ENCODE data around the gene GRK1.
A peak's percentile ranks its signal among the peaks of the same experiment; 100 is the strongest.

GRK1 gene

DNA sequence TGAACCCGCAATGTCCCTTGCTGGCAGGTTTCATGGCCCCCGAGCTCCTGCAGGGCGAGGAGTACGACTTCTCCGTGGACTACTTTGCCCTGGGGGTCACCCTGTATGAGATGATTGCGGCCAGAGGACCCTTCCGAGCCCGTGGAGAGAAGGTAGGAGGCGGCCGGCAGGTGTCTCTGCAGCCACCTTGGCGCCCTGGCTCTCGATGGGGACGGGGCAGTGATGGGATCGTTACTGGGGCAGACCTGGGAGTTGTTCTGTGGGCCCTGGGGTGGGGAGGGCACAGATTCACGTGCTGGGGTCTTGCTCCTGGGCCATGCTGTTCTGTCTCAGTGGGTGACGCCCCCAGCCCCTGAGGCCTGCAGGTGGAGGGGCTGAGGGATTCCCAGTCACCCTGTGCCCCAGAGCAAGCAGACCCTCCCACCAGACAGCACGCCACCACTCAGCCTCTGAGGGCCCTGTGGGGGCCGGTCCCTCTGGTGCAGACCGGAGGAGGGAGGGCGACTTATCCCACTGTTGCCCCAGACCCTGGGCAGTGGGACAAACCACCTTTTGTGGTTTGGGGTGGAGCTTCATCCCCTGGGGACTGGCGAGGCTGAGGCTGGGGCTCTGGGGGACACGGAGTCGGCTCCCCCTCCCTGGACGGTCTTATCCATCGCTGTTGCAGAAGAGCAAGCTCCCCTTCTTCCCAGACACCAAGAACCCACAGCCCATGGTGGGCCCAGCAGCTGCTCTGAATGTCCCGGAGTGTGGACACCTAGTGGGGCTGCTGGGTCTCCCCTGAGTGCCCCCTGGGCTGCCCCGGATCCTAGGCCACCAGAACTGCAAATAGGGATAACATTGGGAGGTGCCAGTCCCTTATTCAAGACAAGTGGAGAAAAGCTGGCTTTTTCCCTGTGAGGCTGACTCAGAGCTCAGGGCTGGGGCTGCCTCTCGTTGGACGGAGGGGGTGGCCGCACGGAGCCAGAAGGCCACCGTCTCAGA, 64.5 kb downstream of the GRK1 start:
- no peak for DNase-seq

- no peak for DNase-seq
These were observed 65.3 kb downstream of the GRK1 start for GRCh38 chr13:113732176-113732960.

GRCh38 chr13:113732961-113733950, 66.2 kb downstream of the GRK1 start:
- DNase-seq = no peak

- no peak for DNase-seq
These were observed 67.2 kb downstream of the GRK1 start for GRCh38 chr13:113734099-113734825.

DNA sequence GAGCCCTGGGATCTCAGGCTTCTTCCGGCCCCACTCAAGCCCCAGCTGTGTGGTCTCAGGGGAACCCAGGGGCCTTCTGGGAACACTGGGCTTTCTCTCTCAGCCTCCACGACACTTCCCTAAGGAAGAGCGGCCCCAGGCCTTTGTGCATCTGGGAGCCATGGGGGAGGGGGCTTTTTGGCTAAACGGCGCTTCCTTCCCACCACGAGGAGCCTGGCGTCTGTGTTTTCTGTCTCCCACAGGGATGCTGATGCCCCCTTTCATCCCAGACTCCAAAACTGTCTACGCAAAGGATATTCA, 67.8 kb downstream of the GRK1 start:
- DNase-seq = no peak

DNA sequence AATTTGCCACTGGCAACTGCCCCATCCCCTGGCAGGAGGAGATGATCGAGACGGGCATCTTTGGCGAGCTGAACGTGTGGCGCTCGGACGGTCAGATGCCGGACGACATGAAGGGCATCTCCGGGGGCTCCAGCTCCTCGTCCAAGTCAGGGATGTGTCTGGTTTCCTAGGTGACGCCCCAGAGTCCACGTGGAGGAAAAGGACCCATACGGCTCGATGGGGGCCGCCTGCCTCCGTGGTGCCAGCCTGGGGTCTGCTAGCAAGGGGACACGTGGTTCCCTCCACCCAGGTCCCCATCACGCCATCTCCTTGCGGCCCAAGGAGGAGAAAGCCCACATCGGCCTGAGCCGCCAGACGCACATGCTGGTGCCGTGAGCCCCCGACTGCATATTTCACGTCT, 68.2 kb downstream of the GRK1 start:
- DNase-seq = no peak

DNA sequence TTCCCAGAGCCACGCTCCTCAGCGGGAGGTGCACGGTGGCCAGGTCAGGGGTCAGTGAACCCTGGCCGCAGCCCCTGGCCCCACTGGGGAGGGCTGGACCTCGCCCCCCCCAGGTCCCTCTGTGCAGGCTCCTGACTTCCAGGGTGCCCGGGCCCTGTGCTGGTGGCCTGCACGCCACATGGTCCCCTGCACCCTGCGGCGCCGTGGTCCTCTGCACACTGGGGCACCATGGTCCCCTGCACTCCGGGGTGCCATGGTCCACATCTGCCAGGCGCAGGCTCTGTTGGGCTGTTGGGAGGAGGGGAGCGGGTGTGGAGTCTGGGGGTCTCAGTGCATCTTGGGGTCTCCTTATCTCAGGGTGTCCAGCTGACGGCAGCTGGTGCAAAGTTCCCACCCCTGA, 68.7 kb downstream of the GRK1 start:
- DNase-seq = no peak

- DNase-seq = no peak
These were observed 69.3 kb downstream of the GRK1 start for GRCh38 chr13:113736258-113736731.

DNA sequence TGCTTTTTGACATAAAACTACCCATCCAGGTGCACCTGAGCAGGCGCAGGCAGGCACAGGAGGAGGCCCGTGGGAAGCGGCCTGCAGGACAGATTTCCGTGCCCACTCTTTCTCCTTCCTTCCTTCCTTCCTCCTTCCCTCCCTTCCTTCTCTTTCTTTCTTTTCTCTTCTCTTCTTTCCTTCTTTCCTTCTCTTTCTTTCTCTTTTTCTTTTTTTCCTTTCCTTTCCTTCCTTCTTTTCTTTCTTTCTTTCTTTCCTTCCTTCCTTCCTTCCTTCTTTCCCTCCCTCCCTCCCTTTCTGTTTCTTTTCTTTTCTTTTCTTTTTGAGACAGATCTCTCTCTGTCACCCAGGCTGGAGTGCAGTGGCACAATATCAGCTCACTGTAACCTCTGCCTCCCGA, 70.8 kb downstream of the GRK1 start:
- DNase-seq = no peak

GRCh38 chr13:113739527-113740285, 72.7 kb downstream of the GRK1 start:
- no peak for DNase-seq

GRCh38 chr13:113740286-113740556, 73.2 kb downstream of the GRK1 start:
- DNase-seq = no peak

DNA sequence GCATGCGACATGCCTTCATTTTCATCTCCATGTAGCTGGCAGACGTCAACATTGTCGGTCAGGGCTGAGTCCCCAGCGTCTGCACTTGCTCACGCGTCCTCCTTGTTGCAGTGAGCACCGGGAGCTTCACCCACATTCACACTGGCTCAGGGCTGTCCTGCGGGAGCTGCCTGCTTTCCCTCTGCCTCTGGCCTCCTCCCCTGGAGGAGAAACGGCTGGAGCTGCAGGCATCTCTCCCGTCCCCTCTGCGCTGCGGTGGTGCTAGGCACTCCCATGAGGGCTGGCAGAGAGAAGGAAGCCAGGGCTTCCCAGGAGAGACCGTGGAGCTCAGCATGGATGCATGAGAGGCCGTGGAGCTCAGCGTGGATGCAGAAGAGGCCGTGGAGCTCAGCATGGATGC, 73.6 kb downstream of the GRK1 start:
- DNase-seq = no peak

- DNase-seq = no peak
These were observed 74.2 kb downstream of the GRK1 start for GRCh38 chr13:113741191-113741668.

DNA sequence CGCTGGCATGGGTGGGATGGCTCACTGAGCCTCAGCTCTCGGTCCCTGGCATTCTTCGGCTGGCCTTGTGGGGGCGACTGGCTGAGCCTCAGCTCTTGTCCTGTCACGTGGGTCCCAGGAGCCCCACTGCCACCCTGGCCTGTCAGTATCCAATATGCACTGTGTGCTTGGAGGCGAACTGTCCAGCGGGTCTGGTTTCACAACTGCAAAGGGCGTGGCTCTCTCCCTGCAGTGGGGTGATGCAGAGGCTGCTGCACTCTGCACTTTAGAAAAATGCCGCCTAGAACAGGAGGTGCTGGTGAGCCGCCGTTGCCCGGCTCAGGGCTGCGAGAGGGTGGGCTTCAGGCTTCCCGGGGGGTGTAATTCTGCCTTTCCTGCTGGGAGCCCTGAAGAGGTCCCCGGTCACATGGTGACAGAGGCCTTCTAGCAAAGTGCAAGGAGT, 75.0 kb downstream of the GRK1 start:
- no peak for DNase-seq

DNA sequence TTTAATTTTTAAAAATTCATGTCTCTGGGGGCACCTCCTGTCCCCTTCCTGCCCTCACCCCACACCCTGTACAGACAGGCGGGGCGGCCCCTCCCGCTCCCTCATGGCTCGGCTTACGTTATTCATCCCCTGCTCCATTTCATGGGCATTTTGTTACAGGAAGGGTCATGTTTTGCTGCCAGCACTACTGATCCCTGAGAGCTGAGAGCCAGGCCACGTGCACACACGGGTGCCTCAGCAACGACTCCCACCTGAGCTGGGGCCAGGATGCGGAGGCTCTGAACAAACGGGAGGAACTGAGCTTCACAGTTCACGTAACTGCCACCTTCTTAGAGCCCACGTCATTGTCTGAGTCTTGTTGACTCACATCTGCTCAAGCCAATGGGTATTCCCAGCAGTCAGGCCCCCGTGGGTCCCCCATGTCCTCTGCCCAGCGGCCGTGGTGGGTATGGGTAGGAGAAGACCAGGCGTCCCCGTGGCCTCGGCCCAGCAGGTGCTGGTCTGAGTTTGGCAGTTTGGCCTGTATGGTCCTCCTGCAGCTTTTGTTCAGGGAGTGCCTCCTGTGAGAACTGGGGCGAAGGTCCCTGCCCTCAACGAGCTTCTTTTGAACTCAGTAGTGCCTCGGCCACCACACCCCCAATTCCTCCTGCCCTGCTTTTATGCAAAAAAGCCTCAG, 75.6 kb downstream of the GRK1 start:
- DNase-seq = no peak

DNA sequence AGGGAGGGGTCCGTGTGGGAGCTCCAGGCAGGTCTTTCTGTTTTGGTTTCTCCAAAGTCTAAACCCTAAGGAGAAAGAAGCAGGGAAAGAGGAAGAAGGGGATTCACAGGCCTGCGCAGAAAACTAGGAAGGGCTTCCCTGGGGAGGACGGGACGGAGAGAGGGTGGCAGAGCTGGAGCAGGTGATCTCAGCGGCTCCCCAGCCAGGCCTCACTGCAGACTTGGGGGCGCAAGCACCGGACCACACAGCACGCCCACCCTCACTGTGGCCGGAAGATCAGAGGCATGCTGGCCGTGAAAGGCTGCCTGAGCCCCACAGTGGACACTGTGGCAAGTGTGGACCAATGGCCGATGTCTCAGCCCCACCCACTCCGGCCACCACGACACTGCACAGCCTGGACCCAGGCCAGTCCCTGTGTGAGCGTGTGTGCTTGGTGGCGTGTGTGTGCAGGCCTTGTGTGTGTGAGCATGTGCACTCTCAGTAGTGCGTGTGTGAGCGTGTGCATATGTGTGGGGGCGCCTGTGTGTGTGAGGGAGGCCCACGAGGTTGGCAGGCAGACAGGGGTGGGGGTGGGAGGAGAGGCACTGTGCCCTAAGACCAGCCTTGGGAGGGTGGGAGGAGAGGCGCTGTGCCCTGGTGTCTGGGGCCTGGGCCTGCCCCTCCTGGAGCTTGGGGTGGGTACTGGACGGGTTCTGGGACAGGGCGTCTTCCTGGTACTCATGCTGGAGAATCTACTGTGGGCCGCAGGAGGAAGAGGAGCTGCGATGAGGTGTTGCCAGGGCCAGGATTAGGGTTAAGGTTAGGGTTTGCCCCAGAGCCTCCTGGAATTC, 76.6 kb downstream of the GRK1 start:
- no peak for DNase-seq

DNA sequence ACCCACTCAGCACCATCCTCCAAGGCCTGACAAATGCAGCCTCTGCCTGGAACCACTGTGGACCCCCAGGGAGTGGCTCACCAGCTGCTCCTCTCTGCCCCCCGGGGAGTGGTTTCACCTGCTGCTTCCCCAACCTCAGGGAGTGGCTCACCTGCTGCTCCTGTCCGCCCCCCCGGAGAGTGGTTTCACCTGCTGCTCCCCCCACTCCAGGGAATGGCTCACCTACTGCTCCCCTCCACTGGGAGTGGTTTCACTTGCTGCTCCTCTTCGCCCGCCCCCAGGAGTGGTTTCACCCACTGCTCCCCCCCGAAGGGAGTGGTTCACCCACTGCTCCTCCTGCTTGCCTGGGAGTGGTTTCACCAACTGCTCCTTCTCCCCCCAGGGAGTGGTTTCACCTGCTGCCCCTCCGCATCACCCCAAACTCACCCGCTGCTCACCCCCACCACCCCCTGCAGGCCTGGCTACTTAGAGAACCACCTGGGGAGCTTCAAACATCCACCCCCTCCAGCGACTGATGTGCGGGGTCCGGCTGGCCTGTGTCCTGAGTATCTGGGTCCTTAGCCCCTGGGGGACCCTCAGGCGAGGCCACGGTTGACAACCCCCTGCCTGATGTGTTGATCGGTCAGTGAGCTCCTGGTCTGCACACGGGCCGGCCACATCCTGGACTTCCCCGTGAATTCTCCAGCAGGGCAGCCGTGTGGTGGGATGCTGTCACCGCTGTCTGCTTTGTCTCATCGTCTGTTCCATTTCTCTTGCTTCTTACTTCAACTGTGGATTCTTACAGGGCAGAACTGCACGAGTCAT, 77.4 kb downstream of the GRK1 start:
- DNase-seq = peak; percentile 86

GRCh38 chr13:113745059-113745458, 78.0 kb downstream of the GRK1 start:
- no peak for DNase-seq

Data from NCI-H187 treated with DMSO at 0.1 percent for 48 hours (cell line).